Measurements from ENCODE around the gene FRAS1.

Gene FRAS1

GRCh38 chr4:78553043-78553396 is 495.9 kb downstream of the FRAS1 start:
- H3K36me3 ChIP-seq (ENCODE audit: control insufficient read depth in 1 of 2, insufficient read depth in 2 of 2, low read length in 2 of 2), result no peaks in the 10 kb centered on the region
- H3K4me1 ChIP-seq (ENCODE audit: control insufficient read depth in 1 of 2, insufficient read depth in 2 of 2, low read length in 2 of 2), result peaks cover 0 to 5% of the 10 kb centered on the region in 2 donors
- no peak overlapping the region for H3K27ac ChIP-seq (ENCODE audit: low read depth, low read length)
- H3K9ac ChIP-seq (ENCODE audit: low read depth in 1 of 2, low read length in 2 of 2), result no peak overlapping the region
- H3K4me3 ChIP-seq (ENCODE audit: low read depth in 1 of 2, low read length in 2 of 2), result no peak overlapping the region
- no peaks in the 10 kb centered on the region for H3K9me3 ChIP-seq (ENCODE audit: control insufficient read depth in 1 of 2, low read length in 2 of 2)
- peaks cover 4 to 7% of the 10 kb centered on the region in 2 donors for H3K27me3 ChIP-seq (ENCODE audit: control insufficient read depth in 1 of 2, insufficient read depth in 2 of 2, low read length in 2 of 2)

GRCh38 chr4:78553529-78554060 is 496.5 kb downstream of the FRAS1 start:
- Histone ChIP-seq H3K27ac (ENCODE audit: low read depth, low read length) (no peak overlapping the region), H3K4me3 (ENCODE audit: low read depth in 1 of 2, low read length in 2 of 2) (no peak overlapping the region), H3K9me3 (ENCODE audit: control insufficient read depth in 1 of 2, low read length in 2 of 2) (no peaks in the 10 kb centered on the region), H3K4me1 (ENCODE audit: control insufficient read depth in 1 of 2, insufficient read depth in 2 of 2, low read length in 2 of 2) (peaks cover 0 to 5% of the 10 kb centered on the region in 2 donors), H3K9ac (ENCODE audit: low read depth in 1 of 2, low read length in 2 of 2) (no peak overlapping the region), H3K36me3 (ENCODE audit: control insufficient read depth in 1 of 2, insufficient read depth in 2 of 2, low read length in 2 of 2) (no peaks in the 10 kb centered on the region), H3K27me3 (ENCODE audit: control insufficient read depth in 1 of 2, insufficient read depth in 2 of 2, low read length in 2 of 2) (peaks cover 4 to 7% of the 10 kb centered on the region in 2 donors)

- no peaks in the 10 kb centered on the region for H3K9me3 ChIP-seq (ENCODE audit: control insufficient read depth in 1 of 2, low read length in 2 of 2)
- no peak overlapping the region for H3K27ac ChIP-seq (ENCODE audit: low read depth, low read length)
- H3K4me3 ChIP-seq (ENCODE audit: low read depth in 1 of 2, low read length in 2 of 2), result no peak overlapping the region
- no peaks in the 10 kb centered on the region for H3K27me3 ChIP-seq (ENCODE audit: control insufficient read depth in 1 of 2, insufficient read depth in 2 of 2, low read length in 2 of 2)
- no peaks in the 10 kb centered on the region for H3K36me3 ChIP-seq (ENCODE audit: control insufficient read depth in 1 of 2, insufficient read depth in 2 of 2, low read length in 2 of 2)
- H3K4me1 ChIP-seq (ENCODE audit: control insufficient read depth in 1 of 2, insufficient read depth in 2 of 2, low read length in 2 of 2), result peaks cover 0 to 5% of the 10 kb centered on the region in 2 donors
- H3K9ac ChIP-seq (ENCODE audit: low read depth in 1 of 2, low read length in 2 of 2), result no peak overlapping the region
These were observed 499.5 kb downstream of the FRAS1 start for GRCh38 chr4:78556665-78557064.

- no peaks in the 10 kb centered on the region for H3K27me3 ChIP-seq (ENCODE audit: control insufficient read depth in 1 of 2, insufficient read depth in 2 of 2, low read length in 2 of 2)
- no peak overlapping the region for H3K9ac ChIP-seq (ENCODE audit: low read depth in 1 of 2, low read length in 2 of 2)
- H3K4me1 ChIP-seq (ENCODE audit: control insufficient read depth in 1 of 2, insufficient read depth in 2 of 2, low read length in 2 of 2), result no peaks in the 10 kb centered on the region
- no peaks in the 10 kb centered on the region for H3K36me3 ChIP-seq (ENCODE audit: control insufficient read depth in 1 of 2, insufficient read depth in 2 of 2, low read length in 2 of 2)
- H3K9me3 ChIP-seq (ENCODE audit: control insufficient read depth in 1 of 2, low read length in 2 of 2), result no peaks in the 10 kb centered on the region
- no peak overlapping the region for H3K27ac ChIP-seq (ENCODE audit: low read depth, low read length)
- no peak overlapping the region for H3K4me3 ChIP-seq (ENCODE audit: low read depth in 1 of 2, low read length in 2 of 2)
These were observed 500.7 kb downstream of the FRAS1 start for GRCh38 chr4:78557841-78558240.

DNA sequence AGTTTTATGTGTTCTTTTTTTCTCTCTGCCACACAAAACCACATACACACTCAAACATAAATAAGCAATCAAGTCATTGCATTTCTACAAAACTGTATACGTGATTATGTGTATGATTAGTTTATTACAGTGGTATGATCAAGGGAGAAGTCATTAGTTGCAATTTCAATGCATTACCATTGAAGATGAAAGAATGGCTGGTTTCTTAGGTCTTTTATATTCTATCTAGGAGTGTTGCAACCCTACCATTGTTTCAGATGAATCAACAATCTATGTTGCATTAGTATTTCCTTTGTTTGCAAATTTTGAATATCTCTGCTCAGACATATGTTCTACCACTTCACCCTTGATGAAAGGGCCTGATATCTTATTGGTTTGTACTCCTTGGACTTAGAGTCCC is 501.3 kb downstream of the FRAS1 start:
- no peaks in the 10 kb centered on the region for H3K4me1 ChIP-seq (ENCODE audit: control insufficient read depth in 1 of 2, insufficient read depth in 2 of 2, low read length in 2 of 2)

GRCh38 chr4:78560296-78560963 is 503.3 kb downstream of the FRAS1 start:
- no peaks in the 10 kb centered on the region for H3K9me3 ChIP-seq (ENCODE audit: control insufficient read depth in 1 of 2, low read length in 2 of 2)
- no peaks in the 10 kb centered on the region for H3K27me3 ChIP-seq (ENCODE audit: control insufficient read depth in 1 of 2, insufficient read depth in 2 of 2, low read length in 2 of 2)
- H3K4me1 ChIP-seq (ENCODE audit: control insufficient read depth in 1 of 2, insufficient read depth in 2 of 2, low read length in 2 of 2), result no peaks in the 10 kb centered on the region
- H3K4me3 ChIP-seq (ENCODE audit: low read depth in 1 of 2, low read length in 2 of 2), result no peak overlapping the region
- H3K9ac ChIP-seq (ENCODE audit: low read depth in 1 of 2, low read length in 2 of 2), result no peak overlapping the region
- H3K36me3 ChIP-seq (ENCODE audit: control insufficient read depth in 1 of 2, insufficient read depth in 2 of 2, low read length in 2 of 2), result no peaks in the 10 kb centered on the region
- H3K27ac ChIP-seq (ENCODE audit: low read depth, low read length), result no peak overlapping the region

More for the DNA sequence above, 501.3 kb downstream of the FRAS1 start:
- H3K27me3 ChIP-seq (ENCODE audit: control insufficient read depth in 1 of 2, insufficient read depth in 2 of 2, low read length in 2 of 2), result no peaks in the 10 kb centered on the region
- H3K36me3 ChIP-seq (ENCODE audit: control insufficient read depth in 1 of 2, insufficient read depth in 2 of 2, low read length in 2 of 2), result no peaks in the 10 kb centered on the region
- no peak overlapping the region for H3K9ac ChIP-seq (ENCODE audit: low read depth in 1 of 2, low read length in 2 of 2)
- H3K4me3 ChIP-seq (ENCODE audit: low read depth in 1 of 2, low read length in 2 of 2), result no peak overlapping the region
- no peaks in the 10 kb centered on the region for H3K9me3 ChIP-seq (ENCODE audit: control insufficient read depth in 1 of 2, low read length in 2 of 2)
- no peak overlapping the region for H3K27ac ChIP-seq (ENCODE audit: low read depth, low read length)

- peaks cover 0 to under 1% of the 10 kb centered on the region in 2 donors for H3K4me1 ChIP-seq (ENCODE audit: control insufficient read depth in 1 of 2, insufficient read depth in 2 of 2, low read length in 2 of 2)
- no peak overlapping the region for H3K9ac ChIP-seq (ENCODE audit: low read depth in 1 of 2, low read length in 2 of 2)
- H3K36me3 ChIP-seq (ENCODE audit: control insufficient read depth in 1 of 2, insufficient read depth in 2 of 2, low read length in 2 of 2), result no peaks in the 10 kb centered on the region
- H3K27me3 ChIP-seq (ENCODE audit: control insufficient read depth in 1 of 2, insufficient read depth in 2 of 2, low read length in 2 of 2), result no peaks in the 10 kb centered on the region
- no peak overlapping the region for H3K4me3 ChIP-seq (ENCODE audit: low read depth in 1 of 2, low read length in 2 of 2)
- no peak overlapping the region for H3K27ac ChIP-seq (ENCODE audit: low read depth, low read length)
- no peaks in the 10 kb centered on the region for H3K9me3 ChIP-seq (ENCODE audit: control insufficient read depth in 1 of 2, low read length in 2 of 2)
These were observed 504.6 kb downstream of the FRAS1 start for GRCh38 chr4:78561677-78562076.

- Histone ChIP-seq H3K27ac (ENCODE audit: low read depth, low read length) (no peak overlapping the region), H3K9me3 (ENCODE audit: control insufficient read depth in 1 of 2, low read length in 2 of 2) (no peaks in the 10 kb centered on the region), H3K4me3 (ENCODE audit: low read depth in 1 of 2, low read length in 2 of 2) (no peak overlapping the region), H3K4me1 (ENCODE audit: control insufficient read depth in 1 of 2, insufficient read depth in 2 of 2, low read length in 2 of 2) (peaks cover 5 to 10% of the 10 kb centered on the region in 2 donors), H3K27me3 (ENCODE audit: control insufficient read depth in 1 of 2, insufficient read depth in 2 of 2, low read length in 2 of 2) (no peaks in the 10 kb centered on the region), H3K36me3 (ENCODE audit: control insufficient read depth in 1 of 2, insufficient read depth in 2 of 2, low read length in 2 of 2) (no peaks in the 10 kb centered on the region), H3K9ac (ENCODE audit: low read depth in 1 of 2, low read length in 2 of 2) (no peak overlapping the region)
These were observed 505.6 kb downstream of the FRAS1 start for GRCh38 chr4:78562687-78563086.

- Histone ChIP-seq H3K9ac (ENCODE audit: low read depth in 1 of 2, low read length in 2 of 2) (no peak overlapping the region), H3K4me3 (ENCODE audit: low read depth in 1 of 2, low read length in 2 of 2) (no peak overlapping the region), H3K27me3 (ENCODE audit: control insufficient read depth in 1 of 2, insufficient read depth in 2 of 2, low read length in 2 of 2) (no peaks in the 10 kb centered on the region), H3K36me3 (ENCODE audit: control insufficient read depth in 1 of 2, insufficient read depth in 2 of 2, low read length in 2 of 2) (no peaks in the 10 kb centered on the region), H3K4me1 (ENCODE audit: control insufficient read depth in 1 of 2, insufficient read depth in 2 of 2, low read length in 2 of 2) (peaks cover 6 to 18% of the 10 kb centered on the region in 2 donors), H3K27ac (ENCODE audit: low read depth, low read length) (no peak overlapping the region), H3K9me3 (ENCODE audit: control insufficient read depth in 1 of 2, low read length in 2 of 2) (no peaks in the 10 kb centered on the region)
These were observed 508.8 kb downstream of the FRAS1 start for GRCh38 chr4:78565971-78566372.

- peaks cover 6 to 18% of the 10 kb centered on the region in 2 donors for H3K4me1 ChIP-seq (ENCODE audit: control insufficient read depth in 1 of 2, insufficient read depth in 2 of 2, low read length in 2 of 2)
- H3K4me3 ChIP-seq (ENCODE audit: low read depth in 1 of 2, low read length in 2 of 2), result no peak overlapping the region
- no peaks in the 10 kb centered on the region for H3K36me3 ChIP-seq (ENCODE audit: control insufficient read depth in 1 of 2, insufficient read depth in 2 of 2, low read length in 2 of 2)
- no peaks in the 10 kb centered on the region for H3K9me3 ChIP-seq (ENCODE audit: control insufficient read depth in 1 of 2, low read length in 2 of 2)
- H3K27ac ChIP-seq (ENCODE audit: low read depth, low read length), result no peak overlapping the region
- no peaks in the 10 kb centered on the region for H3K27me3 ChIP-seq (ENCODE audit: control insufficient read depth in 1 of 2, insufficient read depth in 2 of 2, low read length in 2 of 2)
- H3K9ac ChIP-seq (ENCODE audit: low read depth in 1 of 2, low read length in 2 of 2), result no peak overlapping the region
These were observed 509.8 kb downstream of the FRAS1 start for GRCh38 chr4:78566834-78567499.
